ENCODE results near the gene BEX3. TPM values are rescaled to one million over a fixed set of nuclear protein-coding genes. Genes with fewer than 3 reads are reported as not detected.
"Not testable (repeated sequence)": the region's sequence is repeated elsewhere in the genome, so short reads cannot be mapped to it uniquely, and the experiment has no call there.

Gene BEX3
- polyA plus RNA-seq, 1 donor = 191 TPM

GRCh38 chrX:103372886-103373285 is 3.5 kb upstream of the BEX3 start:
- no peaks in the 10 kb centered on the region for H3K36me3 ChIP-seq (ENCODE audit: control insufficient read depth, insufficient read depth, low read length)
- H3K27ac ChIP-seq (ENCODE audit: low read length) = no peak overlapping the region
- H3K4me1 ChIP-seq (ENCODE audit: control insufficient read depth, insufficient read depth, low read length) = no peaks in the 10 kb centered on the region
- no peaks in the 10 kb centered on the region for H3K9me3 ChIP-seq (ENCODE audit: control insufficient read depth, low read depth, low read length)
- no peaks in the 10 kb centered on the region for H3K27me3 ChIP-seq (ENCODE audit: control insufficient read depth, insufficient read depth, low read length)
- no CpG with 5 or more reads among the region's 2 CpGs for WGBS (ENCODE audit: insufficient coverage, low lambda C conversion rate)
- DNase-seq = no peak
- no peak overlapping the region for H3K4me3 ChIP-seq (ENCODE audit: low read length)

GRCh38 chrX:103373581-103373980 is 2.8 kb upstream of the BEX3 start:
- H3K4me1 ChIP-seq (ENCODE audit: control insufficient read depth, insufficient read depth, low read length) = no peaks in the 10 kb centered on the region
- H3K9me3 ChIP-seq (ENCODE audit: control insufficient read depth, low read depth, low read length) = no peaks in the 10 kb centered on the region
- no peak for DNase-seq
- H3K27ac ChIP-seq (ENCODE audit: low read length) = no peak overlapping the region
- no peak overlapping the region for H3K4me3 ChIP-seq (ENCODE audit: low read length)
- WGBS (ENCODE audit: insufficient coverage, low lambda C conversion rate) = no CpG with 5 or more reads among the region's 3 CpGs
- H3K36me3 ChIP-seq (ENCODE audit: control insufficient read depth, insufficient read depth, low read length) = peaks cover 1% of the 10 kb centered on the region
- H3K27me3 ChIP-seq (ENCODE audit: control insufficient read depth, insufficient read depth, low read length) = no peaks in the 10 kb centered on the region

GRCh38 chrX:103376979-103377324 is 614 bp downstream of the BEX3 start:
- Histone ChIP-seq H3K36me3 (ENCODE audit: control insufficient read depth, insufficient read depth, low read length) (peaks cover 5% of the 10 kb centered on the region), H3K27me3 (ENCODE audit: control insufficient read depth, insufficient read depth, low read length) (no peaks in the 10 kb centered on the region), H3K9me3 (ENCODE audit: control insufficient read depth, low read depth, low read length) (no peaks in the 10 kb centered on the region), H3K4me1 (ENCODE audit: control insufficient read depth, insufficient read depth, low read length) (no peaks in the 10 kb centered on the region), H3K27ac (ENCODE audit: low read length) (peak overlapping the region; percentile 90), H3K4me3 (ENCODE audit: low read length) (peak overlapping the region; percentile 89)
- DNase-seq = peak in 1 of 2 donors; percentile 27
- no CpG with 5 or more reads among the region's 19 CpGs for WGBS (ENCODE audit: insufficient coverage, low lambda C conversion rate)

- DNase-seq = no peak
- no peaks in the 10 kb centered on the region for H3K4me1 ChIP-seq (ENCODE audit: control insufficient read depth, insufficient read depth, low read length)
- H3K4me3 ChIP-seq (ENCODE audit: low read length) = no peak overlapping the region
- H3K27me3 ChIP-seq (ENCODE audit: control insufficient read depth, insufficient read depth, low read length) = no peaks in the 10 kb centered on the region
- WGBS (ENCODE audit: insufficient coverage, low lambda C conversion rate) = no CpG with 5 or more reads among the region's 2 CpGs
- peaks cover 5% of the 10 kb centered on the region for H3K36me3 ChIP-seq (ENCODE audit: control insufficient read depth, insufficient read depth, low read length)
- H3K27ac ChIP-seq (ENCODE audit: low read length) = no peak overlapping the region
- no peaks in the 10 kb centered on the region for H3K9me3 ChIP-seq (ENCODE audit: control insufficient read depth, low read depth, low read length)
These were observed 2.7 kb downstream of the BEX3 start for GRCh38 chrX:103378990-103379389.

- Histone ChIP-seq H3K4me3 (ENCODE audit: low read length) (no peak overlapping the region), H3K27ac (ENCODE audit: low read length) (no peak overlapping the region), H3K4me1 (ENCODE audit: control insufficient read depth, insufficient read depth, low read length) (no peaks in the 10 kb centered on the region), H3K36me3 (ENCODE audit: control insufficient read depth, insufficient read depth, low read length) (peaks cover 5% of the 10 kb centered on the region), H3K27me3 (ENCODE audit: control insufficient read depth, insufficient read depth, low read length) (no peaks in the 10 kb centered on the region), H3K9me3 (ENCODE audit: control insufficient read depth, low read depth, low read length) (no peaks in the 10 kb centered on the region)
- no peak for DNase-seq
- no CpG with 5 or more reads among the region's 1 CpG for WGBS (ENCODE audit: insufficient coverage, low lambda C conversion rate)
These were observed 6.5 kb downstream of the BEX3 start for GRCh38 chrX:103382877-103383276.

- Histone ChIP-seq H3K27ac (ENCODE audit: low read length) (no peak overlapping the region), H3K36me3 (ENCODE audit: control insufficient read depth, insufficient read depth, low read length) (no peaks in the 10 kb centered on the region), H3K9me3 (ENCODE audit: control insufficient read depth, low read depth, low read length) (no peaks in the 10 kb centered on the region), H3K4me3 (ENCODE audit: low read length) (no peak overlapping the region), H3K27me3 (ENCODE audit: control insufficient read depth, insufficient read depth, low read length) (no peaks in the 10 kb centered on the region), H3K4me1 (ENCODE audit: control insufficient read depth, insufficient read depth, low read length) (no peaks in the 10 kb centered on the region)
- no peak for DNase-seq
- WGBS (ENCODE audit: insufficient coverage, low lambda C conversion rate) = no CpG with 5 or more reads among the region's 2 CpGs
These were observed 8.3 kb downstream of the BEX3 start for GRCh38 chrX:103384672-103385071.

- not testable (repeated sequence) for H3K4me3 ChIP-seq (ENCODE audit: low read length); H3K27me3 ChIP-seq (ENCODE audit: control insufficient read depth, insufficient read depth, low read length); H3K9me3 ChIP-seq (ENCODE audit: control insufficient read depth, low read depth, low read length); H3K27ac ChIP-seq (ENCODE audit: low read length); H3K36me3 ChIP-seq (ENCODE audit: control insufficient read depth, insufficient read depth, low read length); DNase-seq; H3K4me1 ChIP-seq (ENCODE audit: control insufficient read depth, insufficient read depth, low read length)
- WGBS (ENCODE audit: insufficient coverage, low lambda C conversion rate) = no CpG with 5 or more reads among the region's 5 CpGs
These were observed 9.0 kb downstream of the BEX3 start for GRCh38 chrX:103385283-103385830.

GRCh38 chrX:103386332-103386731 is 10.0 kb downstream of the BEX3 start:
- Histone ChIP-seq H3K27me3 (ENCODE audit: control insufficient read depth, insufficient read depth, low read length) (no peaks in the 10 kb centered on the region), H3K4me1 (ENCODE audit: control insufficient read depth, insufficient read depth, low read length) (no peaks in the 10 kb centered on the region), H3K36me3 (ENCODE audit: control insufficient read depth, insufficient read depth, low read length) (no peaks in the 10 kb centered on the region), H3K4me3 (ENCODE audit: low read length) (no peak overlapping the region), H3K9me3 (ENCODE audit: control insufficient read depth, low read depth, low read length) (no peaks in the 10 kb centered on the region), H3K27ac (ENCODE audit: low read length) (no peak overlapping the region)
- DNase-seq = no peak
- WGBS (ENCODE audit: insufficient coverage, low lambda C conversion rate) = no CpG with 5 or more reads among the region's 2 CpGs

GRCh38 chrX:103393487-103393886 is 17.1 kb downstream of the BEX3 start:
- H3K4me3 ChIP-seq (ENCODE audit: low read length) = no peak overlapping the region
- H3K4me1 ChIP-seq (ENCODE audit: control insufficient read depth, insufficient read depth, low read length) = no peaks in the 10 kb centered on the region
- DNase-seq = no peak
- no peaks in the 10 kb centered on the region for H3K9me3 ChIP-seq (ENCODE audit: control insufficient read depth, low read depth, low read length)
- H3K27me3 ChIP-seq (ENCODE audit: control insufficient read depth, insufficient read depth, low read length) = no peaks in the 10 kb centered on the region
- no peaks in the 10 kb centered on the region for H3K36me3 ChIP-seq (ENCODE audit: control insufficient read depth, insufficient read depth, low read length)
- no CpG with 5 or more reads among the region's 3 CpGs for WGBS (ENCODE audit: insufficient coverage, low lambda C conversion rate)
- H3K27ac ChIP-seq (ENCODE audit: low read length) = no peak overlapping the region

- DNase-seq = no peak
- no peak overlapping the region for H3K27ac ChIP-seq (ENCODE audit: low read length)
- no peaks in the 10 kb centered on the region for H3K9me3 ChIP-seq (ENCODE audit: control insufficient read depth, low read depth, low read length)
- H3K36me3 ChIP-seq (ENCODE audit: control insufficient read depth, insufficient read depth, low read length) = no peaks in the 10 kb centered on the region
- no CpG with 5 or more reads among the region's 5 CpGs for WGBS (ENCODE audit: insufficient coverage, low lambda C conversion rate)
- H3K4me1 ChIP-seq (ENCODE audit: control insufficient read depth, insufficient read depth, low read length) = no peaks in the 10 kb centered on the region
- H3K27me3 ChIP-seq (ENCODE audit: control insufficient read depth, insufficient read depth, low read length) = no peaks in the 10 kb centered on the region
- H3K4me3 ChIP-seq (ENCODE audit: low read length) = no peak overlapping the region
These were observed 19.8 kb downstream of the BEX3 start for GRCh38 chrX:103396186-103396585.

GRCh38 chrX:103396660-103397059 is 20.3 kb downstream of the BEX3 start:
- Histone ChIP-seq H3K4me1 (ENCODE audit: control insufficient read depth, insufficient read depth, low read length) (no peaks in the 10 kb centered on the region), H3K27me3 (ENCODE audit: control insufficient read depth, insufficient read depth, low read length) (no peaks in the 10 kb centered on the region), H3K9me3 (ENCODE audit: control insufficient read depth, low read depth, low read length) (no peaks in the 10 kb centered on the region), H3K4me3 (ENCODE audit: low read length) (no peak overlapping the region), H3K36me3 (ENCODE audit: control insufficient read depth, insufficient read depth, low read length) (no peaks in the 10 kb centered on the region), H3K27ac (ENCODE audit: low read length) (no peak overlapping the region)
- no CpG with 5 or more reads among the region's 2 CpGs for WGBS (ENCODE audit: insufficient coverage, low lambda C conversion rate)
- DNase-seq = no peak

Data from large intestine (tissue), 3 donors.